Vagina (tissue), 2 donors: ENCODE measurements around the gene AKAP1. TPM values are rescaled to one million over a fixed set of nuclear protein-coding genes. Genes with fewer than 3 reads are reported as not detected.

ENCODE experiments used
- DNase-seq, 2 donors: peaks; one replicate each; pipeline ENCODE4 v3.0.0-alpha.2; 2017; ENCODE audit errors: extremely low spot score in 2 of 2
- H3K27ac ChIP-seq: fragments of 200-600 bp; sonication (generic); one replicate; pipeline ENCODE4 v1.5.1; 2019
- H3K27me3 ChIP-seq: fragments of 200-600 bp; sonication (generic); one replicate; pipeline ENCODE4 v1.5.1; 2019
- H3K36me3 ChIP-seq, 2 donors: fragments of 200-600 bp; sonication (generic); one replicate each; pipeline ENCODE4 v1.5.1; 2017 to 2019
- H3K4me1 ChIP-seq: fragments of 200-600 bp; sonication (generic); one replicate; pipeline ENCODE4 v1.5.1; 2019
- H3K4me3 ChIP-seq, 2 donors: fragments of 200-600 bp; sonication (generic); 1 replicate in 1 of 2; 2 replicates in 1 of 2; pipeline ENCODE4 v1.5.1; 2016 to 2019
- H3K9me3 ChIP-seq: fragments of 200-600 bp; sonication (generic); one replicate; pipeline ENCODE4 v1.5.1; 2019
- CTCF ChIP-seq, 3 experiments: fragments of 450-650 bp in 2 of 3; fragments of 200-600 bp in 1 of 3; sonication (generic) in 1 of 3; IDR thresholded peaks; one replicate each; pipeline ENCODE4 v1.5.1; 2017 to 2019; ENCODE audit warnings: antibody characterized with exemption in 3 of 3, mild to moderate bottlenecking in 2 of 3, moderate library complexity in 2 of 3
- POLR2A ChIP-seq, 2 donors: fragments of 450-650 bp; IDR thresholded peaks; one replicate each; pipeline ENCODE4 v1.6.1; 2017; ENCODE audit warnings: antibody characterized with exemption in 2 of 2, mild to moderate bottlenecking in 2 of 2, moderate library complexity in 2 of 2
- POLR2AphosphoS5 ChIP-seq, 2 donors: sonication (generic); formaldehyde crosslinking; IDR thresholded peaks; one replicate each; pipeline ENCODE4 v1.9.0; 2017; ENCODE audit warnings: antibody characterized with exemption in 2 of 2, mild to moderate bottlenecking in 2 of 2, low read depth in 1 of 2; ENCODE audit not compliant: insufficient read depth in 1 of 2
- intact Hi-C: fragments of 100-400 bp; cut with DNase I; formaldehyde crosslinking; loops from one replicate; pipeline ENCODE4 v1.15.1; 2023
- total RNA-seq: library from RNA; depleted of rRNA; stranded (reverse); fragments of >200 nt; gene quantifications from one replicate; pipeline ENCODE4 v1.2.3, GENCODE V29; 2016

Gene AKAP1
- total RNA-seq, 1 donor from 2014 or later, result 94.3 TPM

- peaks cover 55% of the 10 kb centered on the region for H3K4me1 ChIP-seq
- TF ChIP-seq CTCF (IDR thresholded peaks at IDR 0.05) (no peak), POLR2AphosphoS5 (IDR thresholded peaks at IDR 0.05; ENCODE audit: insufficient read depth in 1 of 2, low read depth in 1 of 2) (no peak), POLR2A (IDR thresholded peaks at IDR 0.05) (no peak)
- H3K9me3 ChIP-seq, result no peaks in the 10 kb centered on the region
- H3K27ac ChIP-seq, result no peak overlapping the region
- intact Hi-C loops, result no loop called here
- no peak overlapping the region for H3K4me3 ChIP-seq
- DNase-seq, result no peak
- peaks cover 0 to 4% of the 10 kb centered on the region in 2 donors for H3K36me3 ChIP-seq
- no peaks in the 10 kb centered on the region for H3K27me3 ChIP-seq
Observed at GRCh38 chr17:57105591-57105990, 20.5 kb downstream of the AKAP1 start.

- no peaks in the 10 kb centered on the region for H3K9me3 ChIP-seq
- no peak for DNase-seq
- no peak overlapping the region for H3K4me3 ChIP-seq
- H3K4me1 ChIP-seq, result peaks cover 57% of the 10 kb centered on the region
- no peak for TF ChIP-seq CTCF (IDR thresholded peaks at IDR 0.05)
- TF ChIP-seq POLR2A (IDR thresholded peaks at IDR 0.05), result no peak
- no peak for TF ChIP-seq POLR2AphosphoS5 (IDR thresholded peaks at IDR 0.05; ENCODE audit: insufficient read depth in 1 of 2, low read depth in 1 of 2)
- intact Hi-C loops, result no loop called here
- no peaks in the 10 kb centered on the region for H3K27me3 ChIP-seq
- H3K27ac ChIP-seq, result no peak overlapping the region
- H3K36me3 ChIP-seq, result peaks cover 0 to 4% of the 10 kb centered on the region in 2 donors
Observed at GRCh38 chr17:57106107-57106835, 21.2 kb downstream of the AKAP1 start.

GRCh38 chr17:57106836-57107497 is 21.9 kb downstream of the AKAP1 start:
- TF ChIP-seq POLR2AphosphoS5 (IDR thresholded peaks at IDR 0.05; ENCODE audit: insufficient read depth in 1 of 2, low read depth in 1 of 2) (no peak), CTCF (IDR thresholded peaks at IDR 0.05) (no peak), POLR2A (IDR thresholded peaks at IDR 0.05) (no peak)
- intact Hi-C loops, result no loop called here
- peak overlapping the region; percentile 17 for H3K27ac ChIP-seq
- peaks cover 0 to 4% of the 10 kb centered on the region in 2 donors for H3K36me3 ChIP-seq
- H3K4me3 ChIP-seq, result no peak overlapping the region
- H3K9me3 ChIP-seq, result no peaks in the 10 kb centered on the region
- no peak for DNase-seq
- H3K4me1 ChIP-seq, result peaks cover 54% of the 10 kb centered on the region
- no peaks in the 10 kb centered on the region for H3K27me3 ChIP-seq

GRCh38 chr17:57107498-57108101 is 22.6 kb downstream of the AKAP1 start:
- H3K36me3 ChIP-seq, result peaks cover 0 to 4% of the 10 kb centered on the region in 2 donors
- no peaks in the 10 kb centered on the region for H3K27me3 ChIP-seq
- DNase-seq, result no peak
- no peak overlapping the region for H3K4me3 ChIP-seq
- TF ChIP-seq CTCF (IDR thresholded peaks at IDR 0.05) (no peak), POLR2AphosphoS5 (IDR thresholded peaks at IDR 0.05; ENCODE audit: insufficient read depth in 1 of 2, low read depth in 1 of 2) (no peak), POLR2A (IDR thresholded peaks at IDR 0.05) (no peak)
- H3K4me1 ChIP-seq, result peaks cover 54% of the 10 kb centered on the region
- no peak overlapping the region for H3K27ac ChIP-seq
- no peaks in the 10 kb centered on the region for H3K9me3 ChIP-seq
- intact Hi-C loops, result no loop called here
